Keratinocyte (primary cell): ENCODE data around the gene PLXNA2. TPM values are rescaled to one million over a fixed set of nuclear protein-coding genes. Genes with fewer than 3 reads are reported as not detected.

ENCODE experiments used
- DNase-seq: peaks from one replicate; pipeline ENCODE4 v3.0.0-alpha.2; 2011; ENCODE audit warnings: low read depth, missing footprints, low spot score
- FAIRE-seq: peaks from 2 replicates; lab custom pipeline; 2011; peaks lifted over from hg19 to GRCh38; lab: Jason Lieb, UNC
- H2AFZ ChIP-seq: 2 replicates; pipeline ENCODE4 v1.6.0; 2012; ENCODE audit warnings: low read length, control low read depth, inconsistent platforms; ENCODE audit not compliant: control insufficient read depth
- H3K27ac ChIP-seq: 2 replicates; pipeline ENCODE4 v1.5.1; 2011; ENCODE audit warnings: low read length; ENCODE audit not compliant: control insufficient read depth, insufficient read depth
- H3K27me3 ChIP-seq: 3 replicates; pipeline ENCODE4 v1.6.0; 2011; ENCODE audit warnings: low read length; ENCODE audit not compliant: control insufficient read depth, insufficient read depth; ENCODE audit errors: extremely low read depth
- H3K36me3 ChIP-seq, 2 experiments: 2 replicates in 1 of 2; 3 replicates in 1 of 2; pipeline ENCODE4 v1.5.1; 2011; ENCODE audit warnings: low read length in 2 of 2, mild to moderate bottlenecking in 1 of 2; ENCODE audit not compliant: control insufficient read depth in 2 of 2, insufficient read depth in 2 of 2; ENCODE audit errors: extremely low read depth in 1 of 2
- H3K4me1 ChIP-seq: 3 replicates; pipeline ENCODE4 v1.5.1; 2011; ENCODE audit warnings: low read length; ENCODE audit not compliant: control insufficient read depth, insufficient read depth; ENCODE audit errors: extremely low read depth
- H3K4me2 ChIP-seq: 3 replicates; pipeline ENCODE4 v1.6.0; 2011; ENCODE audit warnings: low read depth, low read length; ENCODE audit not compliant: control insufficient read depth, insufficient read depth; ENCODE audit errors: extremely low read depth
- H3K4me3 ChIP-seq, 3 experiments: fragments of 200-600 bp in 1 of 3; sonication (generic) in 1 of 3; 2 replicates in 2 of 3; 3 replicates in 1 of 3; pipeline ENCODE4 v1.5.1; 2011 to 2016; ENCODE audit warnings: low read length in 3 of 3, mild to moderate bottlenecking in 3 of 3, control low read depth in 2 of 3, inconsistent platforms in 1 of 3, low read depth in 1 of 3, mixed read lengths in 1 of 3, mixed run types in 1 of 3, moderate library complexity in 1 of 3; ENCODE audit not compliant: control insufficient read depth in 2 of 3, insufficient read depth in 2 of 3; ENCODE audit errors: extremely low read depth in 1 of 3
- H3K79me2 ChIP-seq: 2 replicates; pipeline ENCODE4 v1.6.0; 2012; ENCODE audit warnings: low read length; ENCODE audit not compliant: control insufficient read depth, insufficient read depth
- H3K9ac ChIP-seq: 3 replicates; pipeline ENCODE4 v1.6.0; 2011; ENCODE audit warnings: low read length; ENCODE audit not compliant: control insufficient read depth, insufficient read depth; ENCODE audit errors: extremely low read depth
- H3K9me1 ChIP-seq: 3 replicates; pipeline ENCODE4 v1.6.0; 2011; ENCODE audit warnings: low read length; ENCODE audit not compliant: control insufficient read depth, insufficient read depth; ENCODE audit errors: extremely low read depth
- H3K9me3 ChIP-seq: 2 replicates; pipeline ENCODE4 v1.5.1; 2012; ENCODE audit warnings: low read depth, low read length; ENCODE audit not compliant: control insufficient read depth
- H4K20me1 ChIP-seq: 3 replicates; pipeline ENCODE4 v1.6.0; 2011; ENCODE audit warnings: low read length; ENCODE audit not compliant: control insufficient read depth, insufficient read depth; ENCODE audit errors: extremely low read depth
- EZH2 ChIP-seq: IDR thresholded peaks from one replicate; pipeline ENCODE4 v1.6.1; 2012; ENCODE audit warnings: inconsistent platforms, mild to moderate bottlenecking, low read length, moderate library complexity
- dilution Hi-C: fragments of 300-500 bp; cut with MboI; formaldehyde crosslinking; loops from one replicate; pipeline ENCODE4 v1.7.0; 2020; ENCODE audit warnings: low sequenced_read_pairs; ENCODE audit not compliant: extremely low pct_ligation_motif_present
- polyA plus RNA-seq, 5 experiments: library from polyadenylated mRNA; depleted of rRNA in 3 of 5; stranded (reverse) in 3 of 5; stranded (forward) in 1 of 5; unstranded in 1 of 5; fragments of >200 nt; gene quantifications; 1 replicate in 1 of 5; 2 replicates in 3 of 5; 3 replicates in 1 of 5; pipeline versions ENCODE4 v1.2.1 to v1.2.3, GENCODE V29; 2011 to 2012; ENCODE audit warnings: missing spikeins in 2 of 5, low read depth in 1 of 5, low replicate concordance in 1 of 5
- TF ChIP-seq, protein P1 (sequence below), 3 experiments: IDR thresholded peaks in 1 of 3; conservative IDR thresholded peaks in 1 of 3; optimal IDR thresholded peaks in 1 of 3; 2 replicates in 2 of 3; 3 replicates in 1 of 3; pipeline versions ENCODE3 to v1.5.1; 2011; ENCODE audit warnings: low read length in 3 of 3, mild to moderate bottlenecking in 3 of 3, moderate library complexity in 2 of 3, control low read depth in 1 of 3, inconsistent platforms in 1 of 3; ENCODE audit not compliant: insufficient read depth in 2 of 3; ENCODE audit errors: extremely low read depth in 1 of 3

Gene PLXNA2
- polyA plus RNA-seq, 1 donor (not counting 4 experiments of a cell fraction or from before 2014, with no cell fraction given) = 6.7 TPM

DNA sequence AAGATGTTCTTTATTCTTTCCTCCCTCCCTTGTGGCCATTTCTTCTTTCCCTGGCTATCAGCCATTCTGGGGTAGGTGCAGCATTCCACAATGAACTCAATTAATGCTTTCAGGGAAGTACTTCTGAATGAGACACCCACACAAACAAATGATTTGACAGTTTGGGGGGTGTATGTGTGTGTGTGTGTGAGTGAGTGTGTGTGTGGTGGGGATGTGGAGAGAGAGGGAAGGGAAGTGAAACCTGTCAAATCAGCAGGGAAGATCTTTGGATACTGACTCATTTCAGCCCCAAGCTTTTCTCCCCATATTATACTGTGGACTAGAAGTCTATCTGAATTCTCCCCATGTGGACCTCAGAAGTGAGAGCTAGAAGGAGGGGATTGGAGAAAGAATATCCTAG is 178.3 kb downstream of the PLXNA2 start:
- H3K27ac ChIP-seq = no peak overlapping the region
- DNase-seq (no peak), FAIRE-seq (no peak)
- H3K4me1 ChIP-seq = peaks cover 13% of the 10 kb centered on the region
- no peak for TF ChIP-seq EZH2
- TF ChIP-seq, protein P1, sequence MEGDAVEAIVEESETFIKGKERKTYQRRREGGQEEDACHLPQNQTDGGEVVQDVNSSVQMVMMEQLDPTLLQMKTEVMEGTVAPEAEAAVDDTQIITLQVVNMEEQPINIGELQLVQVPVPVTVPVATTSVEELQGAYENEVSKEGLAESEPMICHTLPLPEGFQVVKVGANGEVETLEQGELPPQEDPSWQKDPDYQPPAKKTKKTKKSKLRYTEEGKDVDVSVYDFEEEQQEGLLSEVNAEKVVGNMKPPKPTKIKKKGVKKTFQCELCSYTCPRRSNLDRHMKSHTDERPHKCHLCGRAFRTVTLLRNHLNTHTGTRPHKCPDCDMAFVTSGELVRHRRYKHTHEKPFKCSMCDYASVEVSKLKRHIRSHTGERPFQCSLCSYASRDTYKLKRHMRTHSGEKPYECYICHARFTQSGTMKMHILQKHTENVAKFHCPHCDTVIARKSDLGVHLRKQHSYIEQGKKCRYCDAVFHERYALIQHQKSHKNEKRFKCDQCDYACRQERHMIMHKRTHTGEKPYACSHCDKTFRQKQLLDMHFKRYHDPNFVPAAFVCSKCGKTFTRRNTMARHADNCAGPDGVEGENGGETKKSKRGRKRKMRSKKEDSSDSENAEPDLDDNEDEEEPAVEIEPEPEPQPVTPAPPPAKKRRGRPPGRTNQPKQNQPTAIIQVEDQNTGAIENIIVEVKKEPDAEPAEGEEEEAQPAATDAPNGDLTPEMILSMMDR (optimal IDR thresholded peaks at IDR 0.05 in 1 of 3, IDR thresholded peaks at IDR 0.05 in 1 of 3, conservative IDR thresholded peaks at IDR 0.05 in 1 of 3; ENCODE audit: extremely low read depth in 1 of 3, insufficient read depth in 2 of 3, low read length in 3 of 3) = no peak
- H4K20me1 ChIP-seq = no peaks in the 10 kb centered on the region
- no peak overlapping the region for H3K4me2 ChIP-seq
- no peak overlapping the region for H3K4me3 ChIP-seq
- dilution Hi-C loops = no loop called here
- no peaks in the 10 kb centered on the region for H3K79me2 ChIP-seq
- H3K9me3 ChIP-seq = no peaks in the 10 kb centered on the region
- no peak overlapping the region for H3K9ac ChIP-seq
- peaks cover 2 to 4% of the 10 kb centered on the region in 2 experiments for H3K36me3 ChIP-seq
- H3K9me1 ChIP-seq = peaks cover 4% of the 10 kb centered on the region
- H3K27me3 ChIP-seq = no peaks in the 10 kb centered on the region
- H2AFZ ChIP-seq = no peak overlapping the region

DNA sequence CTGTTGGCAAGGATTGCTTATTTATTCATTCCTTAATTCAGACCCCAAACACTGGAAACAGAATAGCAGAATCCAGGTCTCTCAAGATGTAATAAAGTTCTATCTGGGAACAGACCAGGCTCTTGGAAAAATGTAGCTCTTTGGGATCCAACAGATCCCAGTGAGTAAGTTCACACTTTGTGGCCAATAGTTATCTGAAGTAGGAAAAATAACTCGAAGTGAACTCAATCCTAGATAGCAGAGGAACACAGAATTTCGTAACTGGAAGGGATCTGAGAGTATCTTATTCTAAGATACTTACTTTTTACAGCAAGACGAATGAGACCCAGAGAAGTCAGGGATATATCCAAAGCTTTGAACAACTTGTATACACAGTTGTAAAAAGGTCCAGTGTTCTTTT is 182.6 kb downstream of the PLXNA2 start:
- H3K36me3 ChIP-seq = peaks cover 4% of the 10 kb centered on the region in 2 experiments

More for the DNA sequence above, 182.6 kb downstream of the PLXNA2 start:
- no peaks in the 10 kb centered on the region for H4K20me1 ChIP-seq
- H3K4me2 ChIP-seq = no peak overlapping the region
- DNase-seq (no peak), FAIRE-seq (no peak)
- no peak overlapping the region for H3K27ac ChIP-seq
- no peak for TF ChIP-seq EZH2
- TF ChIP-seq, protein P1 (optimal IDR thresholded peaks at IDR 0.05 in 1 of 3, IDR thresholded peaks at IDR 0.05 in 1 of 3, conservative IDR thresholded peaks at IDR 0.05 in 1 of 3; ENCODE audit: extremely low read depth in 1 of 3, insufficient read depth in 2 of 3, low read length in 3 of 3) = no peak
- no peak overlapping the region for H2AFZ ChIP-seq
- dilution Hi-C loops = no loop called here
- H3K9me1 ChIP-seq = no peaks in the 10 kb centered on the region
- H3K27me3 ChIP-seq = no peaks in the 10 kb centered on the region
- H3K4me3 ChIP-seq = no peak overlapping the region
- H3K4me1 ChIP-seq = no peaks in the 10 kb centered on the region
- no peak overlapping the region for H3K9ac ChIP-seq
- no peaks in the 10 kb centered on the region for H3K79me2 ChIP-seq
- H3K9me3 ChIP-seq = no peaks in the 10 kb centered on the region
